ENCODE measurements around the gene GOLPH3.
"Not testable (repeated sequence)": the region's sequence is repeated elsewhere in the genome, so short reads cannot be mapped to it uniquely, and the experiment has no call there.

Gene GOLPH3

DNA sequence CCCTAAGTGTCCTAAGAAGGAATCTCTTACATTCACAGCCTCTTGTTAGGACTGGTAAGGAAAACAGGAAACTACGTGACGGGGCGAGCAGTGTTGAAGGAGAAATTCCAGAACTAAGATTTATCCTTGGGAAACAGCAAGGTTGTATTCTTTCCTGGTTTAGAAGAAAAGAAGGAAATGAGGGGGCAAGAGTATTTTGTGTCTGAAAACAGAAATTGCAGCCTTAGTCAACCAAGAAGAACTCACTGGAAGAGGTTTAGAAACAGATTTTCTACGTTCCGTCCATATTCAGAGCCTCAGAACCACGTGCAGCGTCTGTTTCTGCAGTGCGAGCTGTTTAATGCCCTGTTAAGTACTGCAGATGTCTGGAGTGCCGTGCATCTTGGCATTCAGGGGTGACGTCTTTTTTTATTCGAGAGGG is 75.2 kb downstream of the GOLPH3 start:
- DNase-seq (ENCODE audit: low read depth in 2 of 2) = no peak

- no peak for DNase-seq (ENCODE audit: low read depth in 2 of 2)
Measured at GRCh38 chr5:32098291-32098690, 75.8 kb downstream of the GOLPH3 start.

DNA sequence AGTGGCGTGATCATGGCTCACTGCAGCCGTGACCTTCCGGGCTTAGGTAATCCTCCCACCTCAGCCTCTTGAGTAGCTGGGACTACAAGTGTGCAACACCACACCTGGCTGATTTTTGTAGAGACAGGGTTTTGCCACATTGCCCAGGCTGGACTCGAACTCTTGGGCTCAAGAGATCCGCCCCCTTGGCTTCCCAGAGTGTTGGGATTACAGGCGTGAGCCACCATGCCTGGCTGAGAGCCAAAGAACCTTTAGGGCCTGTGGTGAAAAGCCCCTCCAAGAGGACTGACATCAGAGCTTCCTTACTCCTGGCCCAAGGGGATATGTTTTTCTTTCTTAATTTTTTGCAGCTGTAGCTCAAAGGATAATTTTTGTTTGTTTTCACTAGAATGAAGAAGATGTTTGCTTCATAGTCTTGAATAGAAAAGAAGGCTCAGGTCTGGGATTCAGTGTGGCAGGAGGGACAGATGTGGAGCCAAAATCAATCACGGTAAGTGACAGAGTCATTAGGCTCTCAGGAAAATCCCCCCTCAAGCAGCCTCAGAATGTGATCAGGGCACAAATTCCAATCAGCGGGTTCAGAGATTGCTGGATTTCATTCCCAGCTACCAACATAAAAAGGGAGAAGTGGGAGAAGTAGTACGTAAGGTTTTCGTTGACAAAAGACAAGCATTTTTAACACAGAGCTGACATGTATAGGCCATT is 77.1 kb downstream of the GOLPH3 start:
- DNase-seq (ENCODE audit: low read depth in 2 of 2) = no peak

DNA sequence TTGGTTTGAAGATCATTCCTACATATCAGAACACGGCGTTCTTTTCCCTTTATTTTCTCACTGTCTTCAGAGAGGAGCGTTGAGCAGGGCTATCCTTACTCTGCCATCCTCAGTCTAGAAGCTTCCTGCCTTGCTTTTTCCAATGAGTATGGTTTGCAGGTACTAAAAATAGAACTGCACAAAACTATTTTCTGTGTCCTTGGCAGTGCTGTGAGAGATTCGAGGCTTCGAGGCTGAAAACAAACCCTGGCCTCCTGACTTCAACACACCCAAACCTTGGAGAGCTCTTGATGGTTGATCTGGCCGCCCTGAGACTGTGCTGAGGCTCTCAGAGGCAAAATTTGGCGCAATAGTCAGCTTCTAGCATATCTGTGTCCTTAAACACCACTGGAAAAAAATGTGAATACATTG is 78.9 kb downstream of the GOLPH3 start:
- no peak for DNase-seq (ENCODE audit: low read depth in 2 of 2)

DNA sequence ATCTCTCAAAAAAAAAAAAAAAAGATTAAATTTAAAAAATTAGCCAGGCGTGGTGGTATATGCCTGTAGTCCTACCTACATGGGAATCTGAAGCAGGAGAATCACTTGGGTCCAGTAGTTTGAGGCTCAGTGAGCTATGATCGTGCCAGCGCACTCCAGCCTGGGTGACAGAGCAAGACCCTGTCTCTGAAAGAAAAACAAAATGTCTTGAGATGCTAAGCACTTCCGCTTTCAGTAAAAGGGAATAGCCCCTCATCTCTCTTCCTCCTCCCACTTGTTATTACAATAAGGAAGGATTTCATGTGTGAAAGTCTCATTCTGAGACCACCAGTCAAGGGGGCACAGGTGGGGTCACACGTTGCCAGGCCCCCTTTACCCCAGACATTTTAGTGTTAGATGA is 79.4 kb downstream of the GOLPH3 start:
- no peak for DNase-seq (ENCODE audit: low read depth in 2 of 2)

DNA sequence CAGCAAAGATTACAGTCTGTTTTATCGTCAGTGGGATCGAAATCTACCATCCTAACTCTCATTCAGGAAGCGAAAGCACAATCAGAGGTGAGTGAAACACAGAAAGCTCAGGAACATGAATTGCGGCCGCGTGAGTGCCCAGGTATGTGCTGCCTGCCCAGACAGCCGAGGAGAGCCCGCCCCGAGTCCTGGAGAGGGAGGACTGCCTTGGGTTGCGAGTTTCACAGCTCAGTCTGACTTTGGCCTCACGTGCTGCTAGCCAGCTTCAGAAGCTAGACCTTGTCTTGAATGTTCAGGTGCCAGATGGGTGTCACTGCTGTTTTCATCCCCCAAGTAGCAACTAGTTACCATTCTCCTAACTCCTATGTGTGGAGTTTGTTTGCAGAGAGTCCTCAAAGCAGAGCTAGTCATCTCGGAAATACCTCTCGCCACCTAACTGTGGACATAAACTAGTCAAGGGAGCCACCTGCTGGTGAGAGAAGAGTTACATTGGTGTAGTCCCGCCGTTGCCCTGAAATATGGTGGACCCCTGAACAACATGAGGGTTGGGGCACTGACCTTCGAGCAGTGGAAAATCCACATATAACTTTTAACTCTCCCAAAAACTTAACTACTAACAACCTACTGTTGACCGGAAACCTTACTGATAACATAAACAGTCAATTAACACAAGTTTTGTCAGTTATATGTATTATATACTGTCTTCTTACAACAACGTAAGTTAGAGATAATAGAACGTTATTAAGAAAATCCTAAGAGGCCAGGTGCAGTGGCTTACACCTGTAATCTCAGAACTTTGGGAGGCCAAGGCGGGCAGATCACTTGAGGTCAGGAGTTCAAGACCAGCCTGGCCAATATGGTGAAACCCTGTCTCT is 80.9 kb downstream of the GOLPH3 start:
- peak; percentile 30 to 58 for DNase-seq (ENCODE audit: low read depth in 2 of 2)

GRCh38 chr5:32090755-32091128 is 83.4 kb downstream of the GOLPH3 start:
- no peak for DNase-seq (ENCODE audit: low read depth in 2 of 2)

- DNase-seq (ENCODE audit: low read depth in 2 of 2) = no peak
Measured at GRCh38 chr5:32090026-32090754, 83.9 kb downstream of the GOLPH3 start.

GRCh38 chr5:32089146-32090000 is 84.7 kb downstream of the GOLPH3 start:
- DNase-seq (ENCODE audit: low read depth in 2 of 2) = no peak

DNA sequence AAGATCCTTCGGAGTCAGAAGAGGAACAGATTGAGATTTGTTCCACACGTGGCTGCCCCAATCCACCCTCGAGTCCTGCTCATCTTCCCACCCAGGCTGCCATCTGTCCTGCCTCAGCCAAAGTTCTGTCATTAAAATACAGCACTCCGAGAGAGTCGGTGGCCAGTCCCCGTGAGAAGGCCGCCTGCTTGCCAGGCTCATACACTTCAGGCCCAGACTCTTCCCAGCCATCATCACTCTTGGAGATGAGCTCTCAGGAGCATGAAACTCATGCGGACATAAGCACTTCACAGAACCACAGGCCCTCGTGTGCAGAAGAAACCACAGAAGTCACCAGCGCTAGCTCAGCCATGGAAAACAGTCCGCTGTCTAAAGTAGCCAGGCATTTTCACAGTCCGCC is 85.9 kb downstream of the GOLPH3 start:
- no peak for DNase-seq (ENCODE audit: low read depth in 2 of 2)

DNA sequence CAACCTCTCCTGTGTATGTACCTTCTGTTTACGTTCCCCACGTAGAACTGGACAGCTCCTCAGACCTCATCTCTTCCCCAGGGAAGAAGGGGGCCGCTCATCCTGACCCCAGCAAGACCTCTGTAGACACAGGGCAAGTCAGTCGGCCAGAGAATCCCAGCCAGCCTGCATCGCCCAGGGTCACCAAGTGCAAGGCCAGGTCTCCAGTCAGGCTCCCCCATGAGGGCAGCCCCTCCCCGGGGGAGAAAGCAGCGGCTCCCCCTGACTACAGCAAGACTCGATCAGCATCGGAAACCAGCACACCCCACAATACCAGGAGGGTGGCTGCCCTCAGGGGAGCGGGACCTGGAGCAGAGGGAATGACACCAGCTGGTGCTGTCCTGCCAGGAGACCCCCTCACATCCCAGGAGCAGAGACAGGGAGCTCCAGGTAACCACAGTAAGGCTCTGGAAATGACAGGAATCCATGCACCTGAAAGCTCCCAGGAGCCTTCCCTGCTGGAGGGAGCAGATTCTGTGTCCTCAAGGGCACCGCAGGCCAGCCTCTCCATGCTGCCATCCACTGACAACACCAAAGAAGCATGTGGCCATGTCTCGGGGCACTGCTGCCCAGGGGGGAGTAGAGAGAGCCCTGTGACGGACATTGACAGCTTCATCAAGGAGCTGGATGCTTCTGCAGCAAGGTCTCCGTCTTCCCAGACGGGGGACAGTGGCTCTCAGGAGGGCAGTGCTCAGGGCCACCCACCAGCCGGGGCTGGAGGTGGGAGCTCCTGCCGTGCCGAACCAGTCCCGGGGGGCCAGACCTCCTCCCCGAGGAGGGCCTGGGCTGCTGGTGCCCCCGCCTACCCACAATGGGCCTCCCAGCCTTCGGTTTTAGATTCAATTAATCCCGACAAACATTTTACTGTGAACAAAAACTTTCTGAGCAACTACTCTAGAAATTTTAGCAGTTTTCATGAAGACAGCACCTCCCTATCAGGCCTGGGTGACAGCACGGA is 86.7 kb downstream of the GOLPH3 start:
- no peak for DNase-seq (ENCODE audit: low read depth in 2 of 2)

- no peak for DNase-seq (ENCODE audit: low read depth in 2 of 2)
Measured at GRCh38 chr5:32083981-32084430, 90.1 kb downstream of the GOLPH3 start.

- no peak for DNase-seq (ENCODE audit: low read depth in 2 of 2)
Measured at GRCh38 chr5:32082701-32083100, 91.4 kb downstream of the GOLPH3 start.

GRCh38 chr5:32080565-32080964 is 93.6 kb downstream of the GOLPH3 start:
- DNase-seq (ENCODE audit: low read depth in 2 of 2) = not testable (repeated sequence)

DNA sequence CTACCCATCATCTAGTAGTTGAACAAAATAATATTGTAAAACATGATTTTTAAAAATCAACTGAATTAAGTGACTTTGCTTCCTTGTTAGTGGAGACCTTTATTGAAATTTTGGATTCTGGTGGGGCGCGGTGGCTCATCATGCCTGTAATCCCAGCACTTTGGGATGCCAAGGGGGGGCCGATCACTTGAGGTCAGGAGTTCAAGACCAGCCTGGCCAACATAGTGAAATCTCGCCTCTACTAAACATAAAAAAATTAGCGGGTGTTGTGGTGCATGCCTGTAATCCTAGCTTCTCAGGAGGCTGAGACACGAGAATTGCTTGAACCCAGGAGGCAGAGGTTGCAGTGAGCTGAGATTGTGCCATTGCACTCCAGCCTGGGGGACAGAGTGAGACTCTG is 95.3 kb downstream of the GOLPH3 start:
- not testable (repeated sequence) for DNase-seq (ENCODE audit: low read depth in 2 of 2)

DNA sequence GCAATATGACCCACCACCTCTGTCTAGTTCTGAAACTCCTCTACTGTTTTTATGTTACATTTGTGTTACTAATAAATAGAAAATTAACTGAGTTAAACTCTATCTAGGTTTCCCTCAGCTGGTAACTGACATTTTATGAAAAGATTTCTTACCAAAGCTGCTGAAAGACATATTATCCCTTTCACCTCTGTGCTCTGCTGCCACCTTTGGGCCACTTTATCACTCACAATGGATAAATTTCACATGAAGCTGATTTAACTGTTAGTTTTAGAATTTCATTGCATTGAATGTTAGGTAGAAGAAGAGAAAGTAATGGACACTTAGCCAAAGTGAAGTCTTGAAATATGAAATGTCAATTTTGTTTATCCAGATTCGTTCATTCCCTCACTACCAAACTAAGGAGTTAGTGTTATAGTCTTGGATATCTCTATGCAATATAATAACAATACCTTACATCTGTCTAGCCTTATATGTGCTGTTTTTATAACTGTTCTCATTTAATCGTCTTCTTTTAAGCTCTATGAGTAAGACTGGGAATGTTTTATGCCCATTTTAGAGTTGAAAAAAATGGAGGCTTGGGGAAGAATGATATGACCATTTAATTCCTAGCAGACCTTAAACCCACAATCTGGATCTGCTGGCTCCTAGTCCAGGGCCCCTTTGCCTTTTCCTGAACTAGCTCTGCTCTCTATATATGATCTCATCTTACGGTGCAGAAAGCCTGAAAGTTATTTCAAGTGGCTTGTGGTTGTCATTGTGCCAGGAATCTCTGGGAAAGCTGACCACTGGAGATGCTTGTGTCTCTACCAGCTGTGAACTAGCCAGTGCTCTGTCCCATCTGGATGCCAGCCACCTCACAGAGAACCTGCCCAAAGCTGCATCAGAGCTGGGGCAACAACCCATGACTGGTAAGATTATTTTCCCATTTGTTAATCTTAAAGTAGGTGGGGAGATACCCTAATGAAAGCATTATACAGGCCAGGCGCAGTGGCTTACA is 97.1 kb downstream of the GOLPH3 start:
- peak in 1 of 2 donors; percentile 21 for DNase-seq (ENCODE audit: low read depth in 2 of 2)
